HG03097 (cell line): ENCODE results near the gene ARHGAP6.
A peak's percentile ranks its signal among the peaks of the same experiment; 100 is the strongest.
"Not testable (repeated sequence)": the region's sequence is repeated elsewhere in the genome, so short reads cannot be mapped to it uniquely, and the experiment has no call there.

ENCODE experiments used
- ATAC-seq: cut with Tn5 transposase; IDR thresholded peaks from one replicate; pipeline ENCODE4 v1.9.1; 2021; ENCODE audit not compliant: unreplicated experiment, low FRiP score

The ARHGAP6 gene

GRCh38 chrX:11135564-11136185 lies 530.0 kb downstream of the ARHGAP6 start:
- ATAC-seq: no peak

GRCh38 chrX:11131146-11131545 lies 534.6 kb downstream of the ARHGAP6 start:
- ATAC-seq: no peak

- ATAC-seq: no peak
These were observed 535.6 kb downstream of the ARHGAP6 start for GRCh38 chrX:11130136-11130535.

- ATAC-seq: no peak
These were observed 536.1 kb downstream of the ARHGAP6 start for GRCh38 chrX:11129534-11130105.

- no peak for ATAC-seq
These were observed 540.7 kb downstream of the ARHGAP6 start for GRCh38 chrX:11125060-11125459.

GRCh38 chrX:11124112-11124511 lies 541.6 kb downstream of the ARHGAP6 start:
- no peak for ATAC-seq

GRCh38 chrX:11123087-11123486 lies 542.6 kb downstream of the ARHGAP6 start:
- not testable (repeated sequence) for ATAC-seq

GRCh38 chrX:11119313-11119943 lies 546.3 kb downstream of the ARHGAP6 start:
- ATAC-seq: no peak

- no peak for ATAC-seq
These were observed 548.0 kb downstream of the ARHGAP6 start for GRCh38 chrX:11117745-11118144.

GRCh38 chrX:11113731-11114130 lies 552.0 kb downstream of the ARHGAP6 start:
- ATAC-seq: no peak

GRCh38 chrX:11111947-11112346 lies 553.8 kb downstream of the ARHGAP6 start:
- no peak for ATAC-seq

GRCh38 chrX:11111037-11111851 lies 554.5 kb downstream of the ARHGAP6 start, which contains the start of gene HCCS:
HCCS (plus strand) TSS chrX:11111332; CDS start chrX:11112061, 729 bp downstream.
- peak; percentile 78 for ATAC-seq

- ATAC-seq: no peak
These were observed 555.8 kb downstream of the ARHGAP6 start for GRCh38 chrX:11109968-11110367.

- ATAC-seq: no peak
These were observed 557.3 kb downstream of the ARHGAP6 start for GRCh38 chrX:11108253-11108941.

GRCh38 chrX:11105080-11105479 lies 560.6 kb downstream of the ARHGAP6 start:
- no peak for ATAC-seq

GRCh38 chrX:11103751-11104150 lies 562.0 kb downstream of the ARHGAP6 start:
- ATAC-seq: no peak

GRCh38 chrX:11103006-11103405 lies 562.7 kb downstream of the ARHGAP6 start:
- no peak for ATAC-seq

- no peak for ATAC-seq
These were observed 565.3 kb downstream of the ARHGAP6 start for GRCh38 chrX:11100281-11101035.

GRCh38 chrX:11099465-11099864 lies 566.3 kb downstream of the ARHGAP6 start:
- no peak for ATAC-seq

- no peak for ATAC-seq
These were observed 567.8 kb downstream of the ARHGAP6 start for GRCh38 chrX:11097933-11098332.
